HEK293 (cell line): ENCODE results near the gene FAM180A.

ENCODE experiments used
- CTCF ChIA-PET: fragments of 350-600 bp; formaldehyde crosslinking; extraction: SDS; loops from one replicate; lab custom pipeline; 2021; ENCODE audit warnings: antibody characterized with exemption; lab: Yijun Ruan, JAX
- POLR2A ChIA-PET: fragments of 300-600 bp; formaldehyde crosslinking; extraction: SDS; loops from one replicate; lab custom pipeline; 2020; ENCODE audit warnings: antibody characterized with exemption, inconsistent platforms; lab: Yijun Ruan, JAX
- H3K27ac ChIP-seq: fragments of 200-500 bp; sonication (Bioruptor generic); 2 replicates; pipeline ENCODE4 v1.5.1; 2014; ENCODE audit warnings: low read depth, low read length, control low read depth, inconsistent platforms; ENCODE audit errors: extremely low read depth
- H3K36me3 ChIP-seq, 2 experiments: fragments of 200-500 bp in 1 of 2; sonication (Bioruptor generic) in 1 of 2; 1 replicate in 1 of 2; 2 replicates in 1 of 2; pipeline ENCODE4 v1.5.1; 2014 to 2017; ENCODE audit warnings: inconsistent platforms in 2 of 2, low read length in 2 of 2; ENCODE audit not compliant: control insufficient read depth in 2 of 2, insufficient read depth in 1 of 2
- H3K4me1 ChIP-seq: fragments of 200-500 bp; sonication (Bioruptor generic); 2 replicates; pipeline ENCODE4 v1.5.1; 2014; ENCODE audit warnings: mild to moderate bottlenecking, low read length, inconsistent platforms; ENCODE audit not compliant: control insufficient read depth, insufficient read depth
- H3K4me3 ChIP-seq: 2 replicates; pipeline ENCODE4 v1.5.1; 2011; ENCODE audit warnings: low read depth, mild to moderate bottlenecking, control low read depth, low read length, moderate library complexity
- H3K9me3 ChIP-seq: fragments of 200-500 bp; sonication (Bioruptor generic); 2 replicates; pipeline ENCODE4 v1.5.1; 2014; ENCODE audit warnings: low read depth, low read length, inconsistent platforms; ENCODE audit not compliant: control insufficient read depth, insufficient read depth
- EGR2 ChIP-seq: fragments of 450-650 bp; formaldehyde crosslinking; IDR thresholded peaks from 2 replicates; pipeline ENCODE4 v1.5.1; 2016; ENCODE audit warnings: low read depth, missing biosample characterization, missing genetic modification characterization
- HOXD13 ChIP-seq: sonication (generic); formaldehyde crosslinking; IDR thresholded peaks from 2 replicates; pipeline ENCODE4 v1.8.0; 2022; ENCODE audit warnings: missing genetic modification reagents, borderline replicate concordance
- PBX3 ChIP-seq: sonication (generic); formaldehyde crosslinking; IDR thresholded peaks from 2 replicates; pipeline ENCODE4 v1.8.1; 2022; ENCODE audit warnings: mild to moderate bottlenecking, moderate library complexity, missing genetic modification reagents
- REST ChIP-seq: fragments of 450-650 bp; formaldehyde crosslinking; IDR thresholded peaks from 2 replicates; pipeline ENCODE4 v1.5.1; 2016; ENCODE audit warnings: missing biosample characterization, missing genetic modification characterization
- SCRT2 ChIP-seq: fragments of 450-650 bp; formaldehyde crosslinking; IDR thresholded peaks from 2 replicates; pipeline ENCODE4 v1.5.1; 2016; ENCODE audit warnings: missing biosample characterization, missing genetic modification characterization
- SP3 ChIP-seq: fragments of 450-650 bp; formaldehyde crosslinking; IDR thresholded peaks from 2 replicates; pipeline ENCODE4 v1.5.1; 2016; ENCODE audit warnings: missing biosample characterization, missing genetic modification characterization
- TRIM28 ChIP-seq: IDR thresholded peaks from 2 replicates; pipeline ENCODE4 v1.6.1; 2011; ENCODE audit warnings: low read length, control low read depth, borderline replicate concordance
- ZBTB11 ChIP-seq: fragments of 450-650 bp; formaldehyde crosslinking; conservative IDR thresholded peaks from 2 replicates; pipeline ENCODE4 v1.5.1; 2016; ENCODE audit warnings: low read depth, missing biosample characterization, missing genetic modification characterization
- ZBTB8A ChIP-seq: fragments of 450-650 bp; formaldehyde crosslinking; IDR thresholded peaks from 2 replicates; pipeline ENCODE4 v1.5.1; 2016; ENCODE audit warnings: missing biosample characterization, missing genetic modification characterization
- ZFP69B ChIP-seq: fragments of 450-650 bp; formaldehyde crosslinking; IDR thresholded peaks from 2 replicates; pipeline ENCODE4 v1.5.1; 2016; ENCODE audit warnings: missing biosample characterization, missing genetic modification characterization
- ZNF148 ChIP-seq: fragments of 450-650 bp; formaldehyde crosslinking; IDR thresholded peaks from 2 replicates; pipeline ENCODE4 v1.5.0; 2017; ENCODE audit warnings: missing biosample characterization, missing genetic modification characterization, borderline replicate concordance
- ZNF155 ChIP-seq: fragments of 450-650 bp; formaldehyde crosslinking; IDR thresholded peaks from 2 replicates; pipeline ENCODE4 v1.5.1; 2016; ENCODE audit warnings: missing biosample characterization, missing genetic modification characterization
- ZNF169 ChIP-seq: fragments of 450-650 bp; formaldehyde crosslinking; IDR thresholded peaks from 2 replicates; pipeline ENCODE4 v1.5.1; 2016; ENCODE audit warnings: missing biosample characterization, missing genetic modification characterization
- ZNF211 ChIP-seq: fragments of 450-650 bp; formaldehyde crosslinking; IDR thresholded peaks from 2 replicates; pipeline ENCODE4 v1.5.1; 2016; ENCODE audit warnings: low read depth, missing biosample characterization, missing genetic modification characterization
- ZNF324 ChIP-seq: fragments of 450-650 bp; formaldehyde crosslinking; IDR thresholded peaks from 2 replicates; pipeline ENCODE4 v1.5.1; 2016; ENCODE audit warnings: missing biosample characterization, missing genetic modification characterization
- ZNF335 ChIP-seq: fragments of 450-650 bp; formaldehyde crosslinking; conservative IDR thresholded peaks from 2 replicates; pipeline ENCODE4 v1.5.1; 2016; ENCODE audit warnings: missing biosample characterization, missing genetic modification characterization
- ZNF404 ChIP-seq: fragments of 450-650 bp; formaldehyde crosslinking; IDR thresholded peaks from 2 replicates; pipeline ENCODE4 v1.5.1; 2017; ENCODE audit warnings: missing biosample characterization, missing genetic modification characterization
- ZNF426 ChIP-seq: fragments of 450-650 bp; formaldehyde crosslinking; IDR thresholded peaks from 2 replicates; pipeline ENCODE4 v1.5.1; 2017; ENCODE audit warnings: missing biosample characterization, missing genetic modification characterization, mild to moderate bottlenecking, inconsistent platforms, moderate library complexity
- ZNF561 ChIP-seq: fragments of 450-650 bp; IDR thresholded peaks from 2 replicates; pipeline ENCODE4 v1.5.1; 2018; ENCODE audit warnings: missing biosample characterization, missing genetic modification characterization, borderline replicate concordance
- ZSCAN30 ChIP-seq: fragments of 450-650 bp; IDR thresholded peaks from 2 replicates; pipeline ENCODE4 v1.5.1; 2018; ENCODE audit warnings: missing biosample characterization, mild to moderate bottlenecking, missing genetic modification characterization, moderate library complexity

FAM180A gene

GRCh38 chr7:135683609-135684008 lies 65.0 kb downstream of the FAM180A start:
- no peak overlapping the region for H3K27ac ChIP-seq
- no peak overlapping the region for H3K4me3 ChIP-seq
- H3K9me3 ChIP-seq, result no peaks in the 10 kb centered on the region
- TF ChIP-seq TRIM28, result no peak
- no peak for TF ChIP-seq ZBTB11
- no peak for TF ChIP-seq ZNF426 (tag by site-specific recombination)
- no peaks in the 10 kb centered on the region for H3K4me1 ChIP-seq
- peaks cover 0 to 72% of the 10 kb centered on the region in 2 experiments; a peak in 1 of 3 replicates for H3K36me3 ChIP-seq
- ChIA-PET POLR2A (no interaction called here), CTCF (interaction anchor here (0.6 kb wide), 1 partner anchor 41 kb away, joined by 3 read pairs; no protein-coding TSS in a partner anchor)

GRCh38 chr7:135682191-135682590 lies 66.4 kb downstream of the FAM180A start:
- no peak overlapping the region for H3K27ac ChIP-seq
- no peaks in the 10 kb centered on the region for H3K4me1 ChIP-seq
- no peak for TF ChIP-seq SP3 (tag by site-specific recombination)
- TF ChIP-seq HOXD13 (CRISPR knock-in tag), result no peak
- TF ChIP-seq SCRT2, result no peak
- TF ChIP-seq EGR2 (tag by site-specific recombination), result 0 out of 2 replicates have a peak, but pooled peaks have one; percentile 12
- TF ChIP-seq ZNF148 (tag by site-specific recombination), result no peak
- POLR2A ChIA-PET, result interaction anchor here (1.0 kb wide), 1 partner anchor 10 kb away, joined by 3 read pairs; no protein-coding TSS in a partner anchor
- H3K9me3 ChIP-seq, result no peaks in the 10 kb centered on the region
- peaks cover 0 to 74% of the 10 kb centered on the region in 2 experiments; a peak in 1 of 3 replicates for H3K36me3 ChIP-seq
- no peak overlapping the region for H3K4me3 ChIP-seq
- CTCF ChIA-PET, result interaction anchor here (0.6 to 2.4 kb wide), 4 partner anchors 9 to 360 kb away, joined by 3 to 19 read pairs (median 4); no protein-coding TSS in a partner anchor

- Histone ChIP-seq H3K4me3 (no peak overlapping the region), H3K36me3 (peaks cover 0 to 74% of the 10 kb centered on the region in 2 experiments; a peak in 1 of 3 replicates), H3K9me3 (no peaks in the 10 kb centered on the region), H3K27ac (no peak overlapping the region), H3K4me1 (no peaks in the 10 kb centered on the region)
- CTCF ChIA-PET, result interaction anchor here (0.7 to 2.4 kb wide), 4 partner anchors 9 to 119 kb away, joined by 3 to 19 read pairs (median 4); no protein-coding TSS in a partner anchor
- POLR2A ChIA-PET, result interaction anchor here (1.0 kb wide), 1 partner anchor 9 kb away, joined by 3 read pairs; no protein-coding TSS in a partner anchor
- TF ChIP-seq ZNF404 (tag by site-specific recombination), result no peak
- TF ChIP-seq PBX3, result no peak
- no peak for TF ChIP-seq ZSCAN30 (tag by site-specific recombination)
- no peak for TF ChIP-seq ZFP69B (tag by site-specific recombination)
- no peak for TF ChIP-seq ZNF324 (tag by site-specific recombination)
- TF ChIP-seq ZNF169 (tag by site-specific recombination), result no peak
- TF ChIP-seq ZNF155 (tag by site-specific recombination), result no peak
- no peak for TF ChIP-seq ZNF335 (tag by site-specific recombination)
- TF ChIP-seq ZNF211 (tag by site-specific recombination), result no peak
- TF ChIP-seq ZNF561 (tag by site-specific recombination), result no peak
- no peak for TF ChIP-seq REST (tag by site-specific recombination)
- no peak for TF ChIP-seq ZBTB8A (tag by site-specific recombination)
Measured at GRCh38 chr7:135681762-135682161, 66.9 kb downstream of the FAM180A start.
